Head of caudate nucleus (tissue), 42 donors: ENCODE results near the gene VSIR.
A peak's percentile ranks its signal among the peaks of the same experiment; 100 is the strongest.

Source experiments
- DNase-seq, 42 donors: peaks; one replicate each; pipeline versions ENCODE4 v3.0.0 to v3.0.0-alpha.2; 2020 to 2021; ENCODE audit warnings: mixed read lengths in 7 of 42
- intact Hi-C: fragments of 100-400 bp; cut with DNase I; formaldehyde crosslinking; loops from one replicate; pipeline ENCODE4 v1.15.0; 2022

Gene VSIR

DNA sequence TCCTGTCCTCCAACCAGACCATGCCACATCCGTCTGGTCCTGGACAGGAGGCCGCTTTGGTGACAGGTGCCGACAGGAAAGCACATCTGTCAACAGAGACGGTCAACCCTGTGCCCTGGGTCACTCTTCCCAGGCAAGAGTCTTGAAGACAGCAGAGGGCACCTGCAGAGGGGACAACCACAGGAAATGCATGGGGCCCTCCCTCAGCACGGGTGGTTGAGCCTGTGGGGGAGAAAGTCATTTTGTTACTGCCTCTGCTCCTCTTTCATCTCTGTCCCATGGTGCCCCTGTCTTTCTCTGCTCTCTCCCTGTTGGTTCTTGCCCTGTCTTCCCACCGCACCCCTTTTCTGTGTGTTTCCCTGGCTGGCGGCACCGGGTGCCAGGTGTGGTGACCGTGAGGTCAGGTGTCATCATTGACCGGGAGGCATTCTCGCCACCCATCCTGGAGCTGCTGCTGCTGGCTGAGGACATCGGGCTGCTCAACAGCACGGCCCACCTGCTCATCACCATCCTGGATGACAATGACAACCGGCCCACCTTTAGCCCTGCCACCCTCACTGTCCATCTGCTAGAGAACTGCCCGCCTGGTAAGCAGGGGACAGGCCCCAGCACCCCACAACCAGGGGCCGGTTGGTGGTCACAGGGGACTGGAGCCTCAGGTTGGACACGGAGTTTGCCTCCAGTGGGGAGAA lies 17.6 kb upstream of the VSIR start:
- intact Hi-C loops: no loop called here
- no peak for DNase-seq

DNA sequence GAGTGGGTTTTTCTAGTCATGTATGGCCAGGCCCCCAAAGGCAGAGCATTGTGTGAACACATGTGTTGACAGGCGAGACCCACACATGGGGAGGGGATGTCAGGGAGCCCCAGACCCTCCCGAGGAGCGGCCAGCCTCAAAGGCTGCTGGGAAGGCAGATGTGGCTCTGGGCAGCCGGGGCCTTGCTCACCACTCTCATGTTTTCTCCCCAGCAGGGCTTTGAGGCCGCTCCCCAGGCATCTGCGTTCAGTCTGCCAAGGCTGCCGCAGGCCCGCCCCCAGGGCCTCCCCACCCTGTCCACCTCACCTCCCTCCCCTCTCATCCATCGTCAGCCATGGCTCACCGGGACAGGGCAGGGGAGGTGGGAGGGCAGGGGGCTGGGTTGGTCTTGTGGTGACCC lies 16.6 kb upstream of the VSIR start:
- no peak for DNase-seq
- intact Hi-C loops: no loop called here

DNA sequence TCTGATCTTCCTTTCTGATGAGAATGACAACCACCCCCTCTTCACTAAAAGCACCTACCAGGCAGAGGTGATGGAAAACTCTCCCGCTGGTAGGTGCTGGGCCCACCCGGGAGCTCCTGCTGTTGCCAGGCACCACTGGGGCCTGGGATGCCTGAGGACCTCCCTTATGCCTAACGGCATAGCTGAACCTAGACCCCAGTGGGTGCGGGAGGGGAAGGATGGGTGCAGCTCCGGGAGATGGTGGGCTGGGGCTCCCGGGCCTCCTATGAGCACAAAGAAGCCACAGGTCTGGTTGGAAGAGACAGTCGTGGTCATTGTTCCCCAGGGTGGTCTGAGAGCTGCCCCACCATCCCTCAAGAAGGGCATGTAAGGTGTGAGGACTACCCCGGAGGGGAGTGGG lies 15.6 kb upstream of the VSIR start:
- DNase-seq: no peak
- intact Hi-C loops: no loop called here

DNA sequence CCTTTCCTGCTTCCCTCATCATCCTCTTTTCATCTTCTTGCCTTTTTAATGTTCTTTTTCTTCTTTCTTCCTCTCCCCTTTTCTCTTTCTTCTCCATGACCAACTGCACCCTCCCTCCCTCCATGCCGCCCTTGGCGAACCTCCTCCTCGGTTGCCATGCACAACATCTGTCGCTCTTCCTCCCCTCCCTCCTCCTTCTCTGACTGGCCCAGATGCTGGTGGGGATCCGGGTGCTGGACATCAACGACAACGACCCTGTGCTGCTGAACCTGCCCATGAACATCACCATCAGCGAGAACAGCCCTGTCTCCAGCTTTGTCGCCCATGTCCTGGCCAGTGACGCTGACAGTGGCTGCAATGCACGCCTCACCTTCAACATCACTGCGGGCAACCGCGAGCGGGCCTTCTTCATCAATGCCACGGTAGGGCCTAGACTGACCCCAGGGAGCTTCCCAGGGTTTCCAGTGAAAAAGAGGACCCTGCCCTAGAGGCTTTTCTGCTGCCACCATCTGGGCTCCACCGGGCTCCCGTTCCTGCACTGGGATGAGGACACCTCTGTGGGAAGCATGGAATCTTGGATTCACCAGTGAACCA lies 11.5 kb upstream of the VSIR start:
- intact Hi-C loops: no loop called here
- DNase-seq: no peak

DNA sequence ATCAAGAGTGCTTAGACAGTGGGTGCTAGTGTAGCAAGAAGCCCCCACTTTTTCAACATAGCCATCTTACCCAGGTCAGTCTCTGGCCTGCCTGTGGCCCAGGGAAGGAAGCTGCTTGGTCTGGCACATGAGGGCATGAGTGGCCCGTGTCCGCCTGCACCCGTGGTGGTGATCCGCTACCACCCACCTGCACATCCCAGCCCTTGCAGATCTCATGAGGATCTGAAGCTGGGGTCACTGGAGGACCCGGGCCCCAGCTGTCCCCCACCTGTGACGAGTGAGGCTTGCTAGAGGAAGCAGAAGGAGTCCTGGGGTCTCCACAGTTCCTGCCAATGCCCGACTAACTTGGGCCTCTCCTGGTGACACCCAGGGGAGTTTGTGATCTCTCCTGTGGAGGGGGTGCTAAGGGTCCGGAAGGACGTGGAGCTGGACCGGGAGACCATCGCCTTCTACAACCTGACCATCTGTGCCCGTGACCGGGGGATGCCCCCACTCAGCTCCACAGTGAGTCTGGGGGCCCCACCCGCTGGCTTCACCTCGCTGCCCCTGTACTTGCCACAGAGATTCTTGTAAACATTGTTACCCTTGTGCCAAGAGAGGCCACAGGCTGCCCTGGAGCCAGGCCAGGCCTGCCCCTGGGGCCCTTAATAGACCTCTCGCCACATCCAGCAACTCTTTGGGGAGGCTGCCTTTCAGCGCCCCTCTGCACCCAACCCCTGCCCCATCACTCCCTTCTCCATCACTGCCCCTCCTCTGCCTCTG lies 10.8 kb upstream of the VSIR start:
- no peak for DNase-seq
- intact Hi-C loops: no loop called here

DNA sequence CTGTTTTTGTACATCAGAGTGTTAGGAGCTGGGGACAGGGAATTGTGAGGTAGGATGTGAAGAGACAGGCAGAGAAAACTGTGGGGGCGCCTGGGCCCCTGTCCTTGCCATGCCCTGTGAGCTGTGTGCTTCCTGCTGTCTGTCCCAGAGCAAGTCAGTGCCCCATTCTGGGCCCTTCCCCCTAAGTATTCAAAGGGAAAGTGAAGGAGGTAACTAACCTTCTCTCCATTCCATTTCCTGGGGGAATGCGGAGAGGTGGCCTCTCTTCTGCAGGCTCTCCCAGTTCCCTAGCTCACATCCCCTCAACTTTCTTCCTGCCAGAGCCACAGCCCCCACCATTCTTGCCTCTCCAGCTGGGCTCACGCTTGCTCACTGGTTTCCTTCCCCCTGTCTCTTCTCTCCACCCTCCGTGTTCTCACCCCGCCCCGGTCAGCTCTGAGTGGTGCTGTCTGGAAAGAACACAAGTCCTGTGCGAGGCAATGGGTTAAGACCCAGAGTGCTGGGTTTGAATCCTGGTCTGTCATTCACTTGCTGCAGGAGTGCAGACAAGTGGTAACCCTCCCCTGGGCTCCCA lies 9.7 kb upstream of the VSIR start:
- intact Hi-C loops: no loop called here
- DNase-seq: peak in 3 of 42 donors; percentile 26 to 40 (median 30)

DNA sequence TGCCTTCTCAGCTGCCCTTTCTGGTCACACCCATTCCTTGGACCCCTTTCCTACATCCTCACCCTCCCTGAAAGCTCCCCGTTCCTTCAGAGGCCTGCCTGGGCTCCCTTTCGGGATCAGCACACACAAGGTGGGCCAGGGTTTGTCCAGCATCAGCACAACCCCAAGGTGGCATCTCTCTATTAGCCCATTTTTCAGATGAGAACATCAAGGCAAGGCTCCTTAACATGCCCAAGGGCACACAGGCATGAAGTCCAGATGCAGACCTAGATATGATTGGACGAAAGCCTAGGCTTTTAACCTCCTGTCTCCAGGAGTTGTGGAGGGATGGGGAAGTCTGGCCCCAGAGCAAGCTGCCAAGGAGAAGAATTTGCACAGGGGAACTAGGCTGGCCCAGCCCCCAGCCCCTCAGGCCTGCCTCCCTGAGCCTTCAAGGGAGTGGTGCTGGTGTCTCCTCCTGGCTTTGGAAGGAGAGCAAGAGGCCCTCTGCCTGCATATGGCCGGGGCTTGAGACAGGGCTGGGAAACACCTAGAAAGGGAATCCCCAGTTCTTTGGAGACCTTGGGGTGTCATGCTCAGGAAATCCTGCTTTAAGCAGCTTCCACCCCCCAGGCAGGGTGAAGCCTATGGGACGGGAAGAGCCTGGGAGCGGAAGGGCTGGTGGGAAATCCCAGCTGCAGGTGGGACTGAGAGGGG lies 9.0 kb upstream of the VSIR start:
- DNase-seq: no peak
- intact Hi-C loops: no loop called here

DNA sequence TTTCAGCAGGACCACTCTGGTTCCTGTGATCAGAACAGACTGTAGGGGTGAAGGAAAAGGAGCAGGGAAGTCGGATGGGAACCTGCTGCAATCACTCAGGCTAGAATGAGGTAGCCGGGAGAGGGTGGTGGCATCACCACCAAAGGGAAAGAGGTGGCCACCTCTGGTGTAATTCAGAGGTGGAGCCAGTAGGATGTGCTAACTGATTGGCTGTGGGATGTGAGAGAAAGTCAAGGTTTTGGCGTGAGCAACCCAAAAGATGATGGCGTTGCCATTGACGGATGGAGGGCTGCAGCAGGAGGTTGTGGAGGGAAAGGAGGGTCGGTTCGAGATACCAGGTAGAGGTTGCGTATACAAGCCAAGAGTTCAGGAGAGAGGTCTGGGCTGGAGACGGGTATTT lies 7.4 kb upstream of the VSIR start:
- no peak for DNase-seq
- intact Hi-C loops: no loop called here

DNA sequence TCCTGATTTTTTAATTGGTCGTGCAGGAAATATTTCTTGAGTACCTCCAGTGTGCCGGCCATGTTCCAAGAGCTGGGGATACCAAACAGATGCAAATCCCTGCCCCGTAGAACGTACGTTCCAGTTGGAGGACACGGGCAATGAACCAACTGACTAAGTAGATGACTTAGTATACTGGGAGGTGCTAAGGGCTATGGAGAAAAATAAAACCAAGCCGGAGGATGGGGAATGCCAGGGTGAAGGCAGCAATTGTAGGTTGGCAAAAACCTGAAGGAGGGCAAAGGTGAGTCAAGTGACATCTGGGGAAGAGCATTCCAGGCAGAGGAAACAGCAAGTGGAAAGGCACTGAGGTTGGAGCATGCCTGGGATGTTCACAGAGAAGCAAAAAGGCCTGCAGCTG lies 6.8 kb upstream of the VSIR start:
- intact Hi-C loops: no loop called here
- DNase-seq: no peak

DNA sequence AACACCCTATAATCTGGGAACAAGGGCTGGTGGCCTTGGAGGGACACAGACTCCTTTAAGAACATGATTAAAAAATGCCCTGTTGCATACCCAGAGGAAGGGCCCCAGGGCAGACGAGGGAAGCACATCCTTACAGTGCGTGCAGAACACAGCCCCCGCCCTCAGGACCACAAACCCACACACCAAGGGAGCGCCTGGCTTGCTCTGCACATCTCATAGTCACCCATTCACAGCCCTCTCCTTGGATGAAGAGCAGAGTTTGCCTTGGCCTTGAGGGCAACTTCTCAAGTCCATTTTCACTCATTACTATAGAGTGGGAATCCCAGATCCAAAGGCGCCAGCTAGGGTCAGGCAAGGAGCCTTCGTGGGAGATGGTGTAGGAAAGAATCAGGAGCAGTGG lies 6.3 kb upstream of the VSIR start:
- intact Hi-C loops: no loop called here
- DNase-seq: no peak

DNA sequence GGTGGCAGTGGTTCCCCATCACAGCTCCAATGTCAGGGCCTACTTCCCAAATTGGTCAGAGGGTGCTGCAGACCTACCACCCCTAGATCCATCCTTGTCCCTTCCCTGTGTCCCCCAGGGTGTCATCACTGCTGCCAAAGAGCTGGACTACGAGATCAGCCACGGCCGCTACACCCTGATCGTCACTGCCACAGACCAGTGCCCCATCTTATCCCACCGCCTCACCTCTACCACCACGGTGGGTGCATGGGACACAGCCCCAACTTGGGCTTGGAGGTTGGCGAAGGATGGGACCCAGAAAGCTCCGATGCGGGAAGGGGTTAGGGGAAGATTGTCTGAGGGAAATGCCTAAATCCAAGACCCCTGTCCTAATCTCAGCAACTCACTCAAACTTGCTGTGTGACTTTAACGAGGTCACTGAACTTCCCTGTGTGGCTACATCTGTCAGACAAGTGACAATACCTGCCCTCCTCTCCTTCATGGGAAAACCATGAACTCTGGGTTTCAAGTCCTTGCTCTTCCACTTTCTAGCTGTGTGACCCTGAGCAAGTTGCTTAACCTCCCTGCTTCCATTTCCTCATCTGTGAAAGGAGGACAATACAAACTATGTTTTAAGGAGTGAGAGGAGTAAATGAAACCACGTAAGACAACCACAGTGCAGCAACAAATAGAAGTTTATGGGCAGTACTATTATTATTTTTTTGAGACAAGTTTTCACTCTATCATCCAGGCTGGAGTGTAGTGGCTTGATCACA lies 4.9 kb upstream of the VSIR start:
- DNase-seq: no peak
- intact Hi-C loops: no loop called here

DNA sequence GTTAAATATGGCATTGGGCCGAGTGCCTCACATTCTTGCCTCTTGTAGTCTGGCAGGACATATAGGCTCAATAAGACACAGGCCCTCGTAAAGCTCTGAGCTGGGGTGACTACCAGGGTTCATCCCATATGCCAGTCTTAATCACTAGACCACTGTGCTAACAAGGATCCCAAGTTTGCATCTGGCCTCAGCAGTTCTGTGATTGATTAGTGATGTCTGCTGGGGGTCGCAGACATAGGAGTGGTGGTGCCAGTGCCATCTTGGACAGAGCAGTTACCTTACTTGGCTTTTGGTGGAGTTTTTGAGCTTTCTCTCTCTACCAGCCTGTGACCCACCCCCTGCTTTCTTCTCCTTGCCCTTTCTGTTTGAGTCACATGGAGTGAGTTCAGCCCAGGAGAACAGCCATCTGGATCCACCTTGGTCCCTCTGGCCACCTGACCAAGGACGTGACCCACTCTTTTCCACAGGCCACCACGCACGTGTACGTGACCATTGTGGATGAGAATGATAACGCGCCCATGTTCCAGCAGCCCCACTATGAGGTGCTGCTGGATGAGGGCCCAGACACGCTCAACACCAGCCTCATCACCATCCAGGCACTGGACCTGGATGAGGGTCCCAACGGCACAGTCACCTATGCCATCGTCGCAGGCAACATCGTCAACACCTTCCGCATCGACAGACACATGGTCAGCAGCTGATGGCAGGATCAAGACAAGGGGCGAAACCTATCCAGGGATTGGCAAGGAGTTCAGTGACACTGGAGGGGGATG lies 4.1 kb upstream of the VSIR start:
- intact Hi-C loops: no loop called here
- DNase-seq: no peak

DNA sequence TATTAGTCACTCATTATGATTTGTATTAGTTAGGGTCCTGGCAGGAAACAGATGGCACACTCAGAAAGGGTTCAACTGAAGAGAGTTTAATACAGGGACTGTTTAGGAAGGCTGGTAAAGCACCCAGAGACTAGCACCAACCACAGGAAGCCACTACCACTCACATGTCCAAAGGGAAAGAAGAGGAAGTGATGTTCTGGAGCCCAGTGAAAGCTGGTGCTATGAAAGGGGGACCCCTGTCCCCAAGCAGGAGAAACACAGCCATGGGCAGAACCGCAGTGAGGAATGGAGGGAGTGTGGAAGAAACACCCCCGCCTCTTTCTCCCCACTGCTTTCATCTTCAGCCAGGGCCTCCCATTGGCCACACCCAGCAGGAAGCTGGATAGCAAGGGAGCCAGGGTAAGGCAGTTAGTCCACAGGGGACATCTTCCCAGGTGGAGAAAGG lies 3.2 kb upstream of the VSIR start:
- intact Hi-C loops: no loop called here
- DNase-seq: no peak

DNA sequence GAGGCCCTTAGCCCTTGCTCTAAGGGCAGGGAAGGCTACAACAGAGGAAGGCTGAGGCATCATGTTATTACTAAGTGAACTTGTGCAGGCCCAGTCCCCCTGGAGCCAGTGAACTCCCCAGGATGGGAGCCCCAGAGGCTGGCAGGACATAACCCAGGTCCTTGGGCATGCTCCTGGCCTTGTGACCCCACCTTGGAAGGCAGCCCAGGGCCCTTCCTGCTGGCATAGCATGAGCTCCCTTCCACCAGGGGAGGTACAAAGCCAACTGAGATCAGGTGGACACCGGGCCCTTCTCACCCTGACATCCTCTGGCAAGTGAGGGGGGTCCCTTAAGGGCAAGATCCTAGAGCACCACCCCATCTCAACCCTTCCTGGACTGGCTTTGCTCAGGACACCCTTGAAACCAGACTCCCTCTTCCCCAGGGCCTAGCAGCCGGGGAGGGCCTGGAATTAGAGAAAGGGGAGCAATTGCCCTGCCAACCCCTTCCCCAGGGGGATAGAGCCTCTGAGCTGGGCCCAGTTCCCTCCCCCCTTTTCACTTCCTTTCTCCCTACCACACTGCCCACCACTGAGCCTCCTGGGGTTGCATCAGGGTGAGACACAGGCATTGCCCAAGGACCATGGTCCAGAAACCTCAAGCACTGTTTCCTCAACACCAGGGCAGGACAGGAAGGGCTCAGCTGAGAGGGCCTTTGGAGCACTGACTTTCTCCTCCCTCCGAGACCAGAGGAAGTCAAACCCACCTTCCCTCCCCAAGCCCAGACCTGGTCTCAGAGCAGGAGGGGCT lies 1.8 kb upstream of the VSIR start:
- intact Hi-C loops: no loop called here
- DNase-seq: peak in 22 of 42 donors; percentile 30 to 71 (median 44)

DNA sequence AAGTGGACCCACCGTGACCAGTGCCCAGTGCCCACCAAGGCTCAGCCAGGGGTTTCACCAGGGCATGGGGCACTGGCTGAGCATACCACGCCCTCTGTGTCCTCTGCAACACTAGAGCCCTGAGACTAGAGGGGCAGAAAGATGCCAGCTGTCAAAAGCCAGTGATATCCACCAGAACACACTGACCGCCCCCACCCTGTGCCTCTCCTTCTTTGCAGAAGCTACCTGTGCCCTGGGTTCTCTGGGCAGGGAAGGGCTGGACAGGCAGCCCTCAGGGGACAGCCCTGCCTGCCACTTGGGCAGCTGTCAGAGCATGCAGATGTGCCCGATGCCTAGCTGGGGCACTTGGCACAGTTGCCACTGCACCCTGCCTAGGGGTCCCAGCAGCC lies 494 bp downstream of the VSIR start:
- intact Hi-C loops: no loop called here

DNA sequence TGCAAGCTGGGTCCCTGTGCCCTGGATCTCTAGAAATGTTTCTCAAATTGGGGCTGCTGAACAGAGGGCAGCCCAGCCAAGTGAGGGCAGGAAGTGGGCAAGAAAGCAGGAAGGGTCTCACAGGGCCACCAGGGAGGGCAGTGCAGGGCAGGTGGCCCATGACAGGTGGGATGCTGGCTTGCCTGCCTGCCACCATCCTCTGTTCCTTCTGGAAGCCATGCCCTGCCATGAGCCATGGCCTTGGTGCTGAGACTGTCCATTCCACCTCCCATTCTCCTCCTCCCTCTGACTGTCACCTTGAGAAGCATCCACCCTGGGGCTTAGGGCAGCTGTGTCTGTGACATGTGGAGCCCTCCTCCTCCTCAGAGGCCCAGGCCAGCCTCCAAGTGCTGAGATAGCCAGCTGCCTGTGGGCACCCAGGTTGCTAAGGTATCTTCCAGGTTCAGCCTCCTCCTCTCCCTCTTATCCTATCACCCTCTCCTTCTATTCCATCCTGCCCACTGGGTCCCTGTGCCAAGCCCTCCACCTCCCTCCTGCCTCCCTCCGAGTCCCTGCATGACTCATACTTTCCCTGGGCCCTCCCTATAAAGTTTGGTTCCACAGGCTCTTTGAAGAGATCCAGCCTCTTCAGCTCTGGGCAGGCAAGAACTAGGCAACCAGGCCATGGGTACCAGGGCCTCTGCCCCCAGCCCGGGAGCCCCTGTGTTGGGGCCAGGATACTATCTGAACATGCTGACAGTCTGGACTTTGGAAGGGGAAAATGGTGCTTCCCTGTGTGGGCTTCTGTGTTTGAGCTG lies 1.3 kb downstream of the VSIR start:
- intact Hi-C loops: no loop called here
- DNase-seq: peak in 6 of 42 donors; percentile 31 to 71 (median 53)

More for the DNA sequence above, 494 bp downstream of the VSIR start:
- DNase-seq: no peak

DNA sequence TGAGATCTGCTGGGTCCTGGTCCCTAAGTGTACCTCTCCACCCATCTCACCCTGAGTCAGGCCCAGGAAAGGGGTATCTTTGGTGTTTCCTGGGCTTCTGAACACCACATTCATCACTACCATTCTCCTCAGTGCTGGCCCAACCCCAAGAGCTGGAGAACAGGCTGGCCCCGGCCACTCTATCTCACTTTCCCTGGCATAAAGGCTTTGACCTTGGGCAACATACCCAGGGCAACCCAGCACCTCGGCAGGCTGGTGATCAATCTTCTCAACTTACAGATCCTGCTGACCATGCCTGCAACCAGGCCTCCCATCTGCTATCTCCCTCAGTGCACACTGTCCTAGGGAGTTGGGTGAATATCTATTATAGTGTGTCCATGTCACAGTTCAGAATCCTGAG lies 2.1 kb downstream of the VSIR start:
- DNase-seq: no peak
- intact Hi-C loops: no loop called here
